ENCODE results near the gene PRTFDC1.

DNA sequence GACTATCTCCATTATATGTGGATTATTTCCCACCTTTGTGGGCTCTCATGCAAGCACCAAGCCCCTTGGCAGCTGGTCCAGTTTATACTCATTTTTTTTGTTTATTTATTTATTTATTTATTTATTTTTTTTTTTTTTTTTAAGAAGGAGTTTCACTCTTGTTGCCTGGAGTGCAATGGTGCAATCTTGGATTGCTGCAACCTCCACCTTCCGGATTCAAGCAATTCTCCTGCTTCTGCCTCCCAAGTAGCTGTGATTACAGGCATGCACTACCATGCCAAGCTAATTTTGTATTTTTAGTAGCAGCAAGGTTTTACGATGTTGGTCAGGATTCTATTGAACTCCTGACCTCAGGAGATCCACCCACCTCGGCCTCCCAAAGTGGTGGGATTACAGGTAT, 2.8 kb downstream of the PRTFDC1 start:
- no peak for TF ChIP-seq GATA2 (IDR thresholded peaks at IDR 0.05; ENCODE audit: low read depth, low read length)
- no peak for TF ChIP-seq GATA3 (IDR thresholded peaks at IDR 0.05; ENCODE audit: low read depth, low read length)

All from SH-SY5Y (cell line).